HCT116 (cell line): ENCODE results near the gene CMA1. TPM values are rescaled to one million over a fixed set of nuclear protein-coding genes. Genes with fewer than 3 reads are reported as not detected.
"Not testable (repeated sequence)": the region's sequence is repeated elsewhere in the genome, so short reads cannot be mapped to it uniquely, and the experiment has no call there.

Experiments used
- ATAC-seq: fragments of 200-7000 bp; cut with Tn5 transposase; 2 replicates; pipeline ENCODE4 v1.9.1; 2020; ENCODE audit warnings: mild to moderate bottlenecking, moderate library complexity
- BruUV-seq: library from RNA; stranded (reverse); fragments of 400-500 nt; replicated peaks from 2 replicates; lab custom pipeline; 2021; lab: Mats Ljungman, UMichigan
- CTCF ChIA-PET: fragments of 300-600 bp; sonication (Branson Sonifier 250); formaldehyde crosslinking; loops from one replicate; lab custom pipeline; 2021; ENCODE audit warnings: antibody characterized with exemption; lab: Charles Lee
- POLR2A ChIA-PET: fragments of 300-600, 350-600 bp; sonication (Branson Sonifier 250); formaldehyde crosslinking; loops from one replicate; lab custom pipeline; 2021; ENCODE audit warnings: antibody characterized with exemption; lab: Charles Lee
- RAD21 ChIA-PET, 2 experiments: fragments of 300-600 bp; sonication (Branson Sonifier 250); formaldehyde crosslinking; loops; one replicate each; lab custom pipeline; 2023; ENCODE audit warnings: low total read pairs in 2 of 2; ENCODE audit not compliant: uncharacterized antibody in 2 of 2, unreplicated experiment in 2 of 2, low non-redundant PET in 1 of 2; lab: Charles Lee
- DNase-seq: peaks from one replicate; pipeline ENCODE4 v3.0.0-alpha.2; 2010; ENCODE audit warnings: low read depth, low spot score
- H2AFZ ChIP-seq: fragments of 200-600 bp; shearing (Covaris generic), sonication (generic); 2 replicates; pipeline ENCODE4 v1.6.1; 2017; ENCODE audit warnings: low read depth, mixed run types, mixed read lengths, antibody characterized with exemption, low read length; ENCODE audit not compliant: poor library complexity, severe bottlenecking
- H3K27ac ChIP-seq: 2 replicates; pipeline ENCODE4 v1.5.1; 2012; ENCODE audit warnings: low read depth, low read length
- H3K27me3 ChIP-seq: fragments of 200-600 bp; sonication (generic); 2 replicates; pipeline ENCODE4 v1.6.1; 2016; ENCODE audit warnings: mixed run types, low read length, mixed read lengths; ENCODE audit not compliant: insufficient read depth
- H3K36me3 ChIP-seq, 2 experiments: fragments of 200-500 bp in 1 of 2; fragments of 200-600 bp in 1 of 2; sonication (Bioruptor generic) in 1 of 2; sonication (generic) in 1 of 2; 2 replicates each; pipeline versions ENCODE4 v1.5.1 to v1.6.1; 2014 to 2016; ENCODE audit warnings: low read length in 2 of 2, inconsistent platforms in 1 of 2, mixed read lengths in 1 of 2, mixed run types in 1 of 2; ENCODE audit not compliant: insufficient read depth in 2 of 2, control insufficient read depth in 1 of 2
- H3K4me1 ChIP-seq, 2 experiments: fragments of 200-600 bp in 1 of 2; sonication (generic) in 1 of 2; 2 replicates each; pipeline versions ENCODE4 v1.5.1 to v1.6.1; 2012 to 2017; ENCODE audit warnings: low read length in 2 of 2, inconsistent platforms in 1 of 2, mild to moderate bottlenecking in 1 of 2, mixed read lengths in 1 of 2, mixed run types in 1 of 2, moderate library complexity in 1 of 2; ENCODE audit not compliant: insufficient read depth in 2 of 2, control insufficient read depth in 1 of 2
- H3K4me2 ChIP-seq: fragments of 200-600 bp; sonication (generic); 2 replicates; pipeline ENCODE4 v1.6.1; 2017; ENCODE audit warnings: mixed run types, low read length, mixed read lengths
- H3K4me3 ChIP-seq, 2 experiments: fragments of 200-600 bp in 1 of 2; sonication (generic) in 1 of 2; replicated peaks in 1 of 2; 2 replicates each; pipeline ENCODE4 v1.5.1; 2011 to 2016; ENCODE audit warnings: low read length in 2 of 2, control low read depth in 1 of 2, low read depth in 1 of 2, mild to moderate bottlenecking in 1 of 2, mixed read lengths in 1 of 2, mixed run types in 1 of 2
- H3K79me2 ChIP-seq: fragments of 200-600 bp; sonication (generic); 2 replicates; pipeline ENCODE4 v1.6.1; 2017; ENCODE audit warnings: mild to moderate bottlenecking, mixed run types, low read length, moderate library complexity, mixed read lengths; ENCODE audit not compliant: insufficient read depth
- H3K9ac ChIP-seq: fragments of 200-600 bp; sonication (generic); 2 replicates; pipeline ENCODE4 v1.6.1; 2016; ENCODE audit warnings: low read length, mixed read lengths
- H3K9me2 ChIP-seq: fragments of 200-600 bp; sonication (generic), shearing (Covaris generic); 2 replicates; pipeline ENCODE4 v1.6.1; 2017; ENCODE audit warnings: mixed run types, mild to moderate bottlenecking, moderate library complexity; ENCODE audit not compliant: insufficient read depth
- H3K9me3 ChIP-seq, 2 experiments: fragments of 200-500 bp in 1 of 2; fragments of 200-600 bp in 1 of 2; sonication (Bioruptor generic) in 1 of 2; sonication (generic) in 1 of 2; 2 replicates each; pipeline ENCODE4 v1.6.1; 2014 to 2017; ENCODE audit warnings: low read length in 2 of 2, mixed read lengths in 2 of 2, inconsistent platforms in 1 of 2, low read depth in 1 of 2, mild to moderate bottlenecking in 1 of 2, mixed run types in 1 of 2, moderate library complexity in 1 of 2; ENCODE audit not compliant: control insufficient read depth in 1 of 2, insufficient read depth in 1 of 2
- H4K20me1 ChIP-seq: fragments of 200-600 bp; sonication (generic), shearing (Covaris generic); 2 replicates; pipeline ENCODE4 v1.6.1; 2017; ENCODE audit warnings: mixed run types, mild to moderate bottlenecking, moderate library complexity; ENCODE audit not compliant: insufficient read depth
- ATF3 ChIP-seq: IDR thresholded peaks from 2 replicates; pipeline ENCODE4 v1.6.1; 2012
- CBX3 ChIP-seq: IDR thresholded peaks from 2 replicates; pipeline ENCODE4 v1.6.1; 2012; ENCODE audit warnings: low read depth
- ELF1 ChIP-seq: IDR thresholded peaks from 2 replicates; pipeline ENCODE4 v1.6.1; 2012; ENCODE audit warnings: low read depth, borderline replicate concordance
- EZH2phosphoT487 ChIP-seq: fragments of 200-600 bp; IDR thresholded peaks from 2 replicates; pipeline ENCODE4 v1.6.1; 2018; ENCODE audit warnings: antibody characterized with exemption, borderline replicate concordance
- JUND ChIP-seq: IDR thresholded peaks from 2 replicates; pipeline ENCODE4 v1.6.1; 2012
- MAX ChIP-seq: IDR thresholded peaks from 2 replicates; pipeline ENCODE4 v1.6.1; 2012
- REST ChIP-seq: IDR thresholded peaks from 2 replicates; pipeline ENCODE4 v1.6.1; 2012; ENCODE audit warnings: low read depth
- SIN3A ChIP-seq: IDR thresholded peaks from 2 replicates; pipeline ENCODE4 v1.6.1; 2012; ENCODE audit warnings: low read depth
- SP1 ChIP-seq: IDR thresholded peaks from 2 replicates; pipeline ENCODE4 v1.6.1; 2012; ENCODE audit warnings: low read depth
- SRF ChIP-seq: IDR thresholded peaks from 2 replicates; pipeline ENCODE4 v1.6.1; 2012; ENCODE audit warnings: low read depth
- ZBTB33 ChIP-seq: IDR thresholded peaks from 2 replicates; pipeline ENCODE4 v1.6.1; 2011; ENCODE audit warnings: mild to moderate bottlenecking, low read length, moderate library complexity; ENCODE audit not compliant: insufficient replicate concordance; ENCODE audit errors: extremely low read depth
- ZFX ChIP-seq: fragments of 450-650 bp; IDR thresholded peaks from 2 replicates; pipeline ENCODE4 v1.6.1; 2017
- intact Hi-C: fragments of 100-400 bp; cut with micrococcal nuclease; formaldehyde crosslinking; loops from 2 replicates; pipeline ENCODE4 v1.10.0; 2022
- total RNA-seq: library from RNA; stranded (reverse); gene quantifications from one replicate; pipeline ENCODE4 v1.2.1, GENCODE V29; 2021; ENCODE audit not compliant: unreplicated experiment

CMA1 gene
- total RNA-seq, 1 experiment from 2014 or later, result not detected

- intact Hi-C loops, result no loop called here
- no peaks in the 10 kb centered on the region for H4K20me1 ChIP-seq
- ATAC-seq (no peak), DNase-seq (no peak)
- H3K4me3 ChIP-seq, result no peak overlapping the region
- H3K27me3 ChIP-seq, result no peaks in the 10 kb centered on the region
- no peak overlapping the region for H3K27ac ChIP-seq
- TF ChIP-seq SIN3A (no peak), SP1 (no peak), JUND (no peak), REST (no peak), MAX (no peak), ZFX (no peak), CBX3 (no peak), ATF3 (no peak), ZBTB33 (no peak), EZH2phosphoT487 (no peak), ELF1 (no peak), SRF (no peak)
- no peaks in the 10 kb centered on the region for H3K79me2 ChIP-seq
- H3K36me3 ChIP-seq, result no peaks in the 10 kb centered on the region
- POLR2A ChIA-PET, result no interaction called here
- no peaks in the 10 kb centered on the region for H3K9me2 ChIP-seq
- RAD21 ChIA-PET, result no interaction called here
- no peak overlapping the region for H3K4me2 ChIP-seq
- H3K9me3 ChIP-seq, result no peaks in the 10 kb centered on the region
- CTCF ChIA-PET, result interaction anchor here (1.3 kb wide), 1 partner anchor 10 kb away, joined by 3 read pairs; no protein-coding TSS in a partner anchor
- no peak overlapping the region for H2AFZ ChIP-seq
- no peak overlapping the region for H3K9ac ChIP-seq
- no peaks in the 10 kb centered on the region for H3K4me1 ChIP-seq
- no TSS peak for BruUV-seq
Measured at GRCh38 chr14:24473211-24473610, 34.9 kb downstream of the CMA1 start.

- RAD21 ChIA-PET, BruUV-seq, H3K36me3 ChIP-seq, DNase-seq, intact Hi-C loops, H3K9ac ChIP-seq, H3K4me3 ChIP-seq, H3K9me2 ChIP-seq, H3K27me3 ChIP-seq, H3K4me2 ChIP-seq, H3K4me1 ChIP-seq, H3K9me3 ChIP-seq, ATAC-seq, H2AFZ ChIP-seq, H3K79me2 ChIP-seq, H3K27ac ChIP-seq, POLR2A ChIA-PET, H4K20me1 ChIP-seq: not testable (repeated sequence)
- CTCF ChIA-PET, result interaction anchor here (1.0 kb wide), 1 partner anchor 11 kb away, joined by 3 read pairs; no protein-coding TSS in a partner anchor
Measured at GRCh38 chr14:24470450-24470849, 37.6 kb downstream of the CMA1 start.
